Fibroblast of lung (primary cell): Measurements from ENCODE around the gene C9orf72. TPM values are rescaled to one million over a fixed set of nuclear protein-coding genes. Genes with fewer than 3 reads are reported as not detected.

Experiments
- DNase-seq, 2 donors: peaks; one replicate each; pipeline versions ENCODE4 v3.0.0 to v3.0.0-alpha.2; 2010; ENCODE audit warnings: low read depth in 2 of 2
- H2AFZ ChIP-seq: 2 replicates; pipeline ENCODE4 v1.5.1; 2012; ENCODE audit warnings: low read length, control low read depth, inconsistent platforms
- H3K27ac ChIP-seq: 2 replicates; pipeline ENCODE4 v1.5.1; 2011; ENCODE audit warnings: low read length, control low read depth; ENCODE audit not compliant: insufficient read depth
- H3K27me3 ChIP-seq: 2 replicates; pipeline ENCODE4 v1.5.1; 2011; ENCODE audit warnings: mild to moderate bottlenecking, low read length; ENCODE audit not compliant: control insufficient read depth, insufficient read depth
- H3K36me3 ChIP-seq: 2 replicates; pipeline ENCODE4 v1.5.1; 2011; ENCODE audit warnings: low read length; ENCODE audit not compliant: control insufficient read depth, insufficient read depth
- H3K4me1 ChIP-seq: 2 replicates; pipeline ENCODE4 v1.5.1; 2011; ENCODE audit warnings: low read length; ENCODE audit not compliant: control insufficient read depth, insufficient read depth; ENCODE audit errors: extremely low read depth
- H3K4me2 ChIP-seq: 2 replicates; pipeline ENCODE4 v1.5.1; 2011; ENCODE audit warnings: low read length, control low read depth; ENCODE audit not compliant: insufficient read depth; ENCODE audit errors: extremely low read depth
- H3K4me3 ChIP-seq, 4 experiments: fragments of 200-600 bp in 1 of 4; sonication (generic) in 1 of 4; replicated peaks in 1 of 4; 2 replicates each; pipeline ENCODE4 v1.5.1; 2011 to 2016; ENCODE audit warnings: low read length in 4 of 4, low read depth in 3 of 4, mild to moderate bottlenecking in 3 of 4, control low read depth in 2 of 4, inconsistent platforms in 1 of 4, mixed read lengths in 1 of 4; ENCODE audit not compliant: insufficient read depth in 1 of 4; ENCODE audit errors: control extremely low read depth in 1 of 4
- H3K79me2 ChIP-seq: 2 replicates; pipeline ENCODE4 v1.5.1; 2012; ENCODE audit warnings: mild to moderate bottlenecking, low read length, inconsistent platforms; ENCODE audit not compliant: control insufficient read depth, insufficient read depth
- H3K9ac ChIP-seq: 2 replicates; pipeline ENCODE4 v1.5.1; 2011; ENCODE audit warnings: mild to moderate bottlenecking, low read length, control low read depth; ENCODE audit not compliant: insufficient read depth
- H3K9me3 ChIP-seq: 2 replicates; pipeline ENCODE4 v1.5.1; 2012; ENCODE audit warnings: low read depth, low read length; ENCODE audit not compliant: control insufficient read depth, insufficient read depth
- H4K20me1 ChIP-seq: 2 replicates; pipeline ENCODE4 v1.5.1; 2011; ENCODE audit warnings: low read length; ENCODE audit not compliant: control insufficient read depth, insufficient read depth; ENCODE audit errors: extremely low read depth
- EZH2 ChIP-seq: IDR thresholded peaks from 2 replicates; pipeline ENCODE4 v1.5.1; 2012; ENCODE audit warnings: low read length, control low read depth, mild to moderate bottlenecking; ENCODE audit errors: missing control alignments
- polyA plus RNA-seq, 2 donors: library from polyadenylated mRNA; depleted of rRNA in 1 of 2; stranded (reverse) in 1 of 2; unstranded in 1 of 2; fragments of >200 nt; gene quantifications; 2 replicates each; pipeline ENCODE4 v1.2.1, GENCODE V29; 2011 to 2012; ENCODE audit warnings: missing spikeins in 1 of 2
- total RNA-seq: library from RNA; depleted of rRNA; stranded (reverse); fragments of >200 nt; gene quantifications from 2 replicates; pipeline ENCODE4 v1.2.1, GENCODE V29; 2014
- TF ChIP-seq, protein P1 (sequence below), 2 donors: IDR thresholded peaks in 1 of 2; conservative IDR thresholded peaks in 1 of 2; 1 replicate in 1 of 2; 2 replicates in 1 of 2; pipeline ENCODE4 v1.5.1; 2011 to 2012; ENCODE audit warnings: low read length in 2 of 2, control low read depth in 1 of 2, inconsistent platforms in 1 of 2, low read depth in 1 of 2, mild to moderate bottlenecking in 1 of 2

Gene C9orf72
- total and polyA plus RNA-seq, 2 donors (not counting 1 experiment from before 2014, with no cell fraction given), result 3.6 to 4.5 TPM

DNA sequence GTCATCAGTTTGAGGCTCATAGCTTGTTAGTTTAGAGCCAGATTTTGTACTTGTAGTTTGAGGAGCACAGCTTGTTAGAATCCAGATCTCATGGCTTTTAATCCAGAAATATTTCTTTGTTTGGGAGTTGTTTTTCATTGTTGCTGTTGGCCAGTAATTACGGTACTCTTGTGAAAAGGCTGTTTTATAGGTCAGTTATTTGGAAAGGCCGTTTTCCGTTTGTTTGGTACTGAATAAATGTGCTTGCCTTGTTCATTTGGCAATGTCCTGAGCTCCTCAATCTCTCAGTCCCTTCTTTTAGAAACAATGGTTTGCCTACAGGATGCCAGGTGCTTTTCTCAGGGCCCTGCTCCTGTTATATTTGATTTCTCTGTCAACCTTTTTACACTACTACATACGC lies 39.1 kb downstream of the C9orf72 start:
- Histone ChIP-seq H3K9ac (no peak overlapping the region), H2AFZ (no peak overlapping the region), H3K4me2 (no peak overlapping the region), H3K9me3 (no peaks in the 10 kb centered on the region), H3K27ac (no peak overlapping the region), H3K36me3 (no peaks in the 10 kb centered on the region), H3K4me1 (peaks cover 2% of the 10 kb centered on the region), H4K20me1 (no peaks in the 10 kb centered on the region), H3K27me3 (peaks cover 2% of the 10 kb centered on the region), H3K79me2 (no peaks in the 10 kb centered on the region), H3K4me3 (no peak overlapping the region)
- TF ChIP-seq EZH2, result no peak
- TF ChIP-seq, protein P1, sequence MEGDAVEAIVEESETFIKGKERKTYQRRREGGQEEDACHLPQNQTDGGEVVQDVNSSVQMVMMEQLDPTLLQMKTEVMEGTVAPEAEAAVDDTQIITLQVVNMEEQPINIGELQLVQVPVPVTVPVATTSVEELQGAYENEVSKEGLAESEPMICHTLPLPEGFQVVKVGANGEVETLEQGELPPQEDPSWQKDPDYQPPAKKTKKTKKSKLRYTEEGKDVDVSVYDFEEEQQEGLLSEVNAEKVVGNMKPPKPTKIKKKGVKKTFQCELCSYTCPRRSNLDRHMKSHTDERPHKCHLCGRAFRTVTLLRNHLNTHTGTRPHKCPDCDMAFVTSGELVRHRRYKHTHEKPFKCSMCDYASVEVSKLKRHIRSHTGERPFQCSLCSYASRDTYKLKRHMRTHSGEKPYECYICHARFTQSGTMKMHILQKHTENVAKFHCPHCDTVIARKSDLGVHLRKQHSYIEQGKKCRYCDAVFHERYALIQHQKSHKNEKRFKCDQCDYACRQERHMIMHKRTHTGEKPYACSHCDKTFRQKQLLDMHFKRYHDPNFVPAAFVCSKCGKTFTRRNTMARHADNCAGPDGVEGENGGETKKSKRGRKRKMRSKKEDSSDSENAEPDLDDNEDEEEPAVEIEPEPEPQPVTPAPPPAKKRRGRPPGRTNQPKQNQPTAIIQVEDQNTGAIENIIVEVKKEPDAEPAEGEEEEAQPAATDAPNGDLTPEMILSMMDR (conservative IDR thresholded peaks at IDR 0.05 in 1 of 2, IDR thresholded peaks at IDR 0.05 in 1 of 2; ENCODE audit: low read depth in 1 of 2, low read length in 2 of 2), result no peak
- DNase-seq, result no peak

DNA sequence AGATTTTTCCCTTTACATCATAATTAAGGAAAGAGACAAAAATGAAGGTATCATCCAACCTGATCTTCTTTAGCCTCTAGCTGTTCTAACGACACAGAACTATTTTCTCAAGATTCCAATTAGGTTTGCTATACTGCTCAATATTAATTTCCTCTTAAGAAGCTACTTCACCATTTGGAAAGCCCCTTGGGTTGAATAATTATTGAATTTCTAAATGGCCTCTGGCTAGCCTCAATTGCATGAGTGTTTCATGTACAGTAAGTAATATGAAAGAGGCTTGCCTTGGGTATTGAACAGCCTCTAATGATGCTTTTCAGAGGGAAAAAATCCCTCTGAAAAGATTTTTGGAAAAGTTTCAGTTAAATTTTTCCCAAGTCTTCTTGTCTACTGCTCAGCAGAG lies 40.0 kb downstream of the C9orf72 start:
- H3K9ac ChIP-seq, result no peak overlapping the region
- no peaks in the 10 kb centered on the region for H3K9me3 ChIP-seq
- no peak for DNase-seq
- no peaks in the 10 kb centered on the region for H4K20me1 ChIP-seq
- TF ChIP-seq EZH2, result no peak
- TF ChIP-seq, protein P1 (conservative IDR thresholded peaks at IDR 0.05 in 1 of 2, IDR thresholded peaks at IDR 0.05 in 1 of 2; ENCODE audit: low read depth in 1 of 2, low read length in 2 of 2), result no peak
- H2AFZ ChIP-seq, result no peak overlapping the region
- no peaks in the 10 kb centered on the region for H3K79me2 ChIP-seq
- H3K27me3 ChIP-seq, result peaks cover 2% of the 10 kb centered on the region
- no peak overlapping the region for H3K27ac ChIP-seq
- H3K4me3 ChIP-seq, result no peak overlapping the region
- no peak overlapping the region for H3K4me2 ChIP-seq
- no peaks in the 10 kb centered on the region for H3K36me3 ChIP-seq
- peaks cover 7% of the 10 kb centered on the region for H3K4me1 ChIP-seq

DNA sequence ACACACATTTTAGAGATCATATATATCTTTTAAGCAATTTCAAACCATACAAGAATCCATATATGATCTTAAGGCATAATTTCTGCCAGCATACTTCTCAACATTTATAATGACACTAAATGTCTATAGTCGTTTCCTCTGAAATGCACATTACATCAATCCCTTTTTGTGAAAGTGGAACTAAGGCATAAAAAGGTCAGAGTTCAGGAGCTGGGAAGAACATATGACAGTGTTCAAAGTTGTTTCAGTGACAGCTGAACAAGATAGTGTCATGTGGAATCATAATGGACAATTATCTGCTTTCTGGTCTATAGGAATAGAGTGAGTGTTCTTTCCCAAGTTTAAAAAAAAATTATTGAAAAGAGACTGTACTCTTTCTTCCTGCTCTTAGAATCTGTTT lies 41.2 kb downstream of the C9orf72 start:
- DNase-seq, result no peak
- Histone ChIP-seq H4K20me1 (no peaks in the 10 kb centered on the region), H2AFZ (no peak overlapping the region), H3K9ac (no peak overlapping the region), H3K27ac (no peak overlapping the region), H3K4me1 (peaks cover 7% of the 10 kb centered on the region), H3K36me3 (no peaks in the 10 kb centered on the region), H3K79me2 (no peaks in the 10 kb centered on the region), H3K4me2 (no peak overlapping the region), H3K9me3 (no peaks in the 10 kb centered on the region), H3K27me3 (peaks cover 11% of the 10 kb centered on the region), H3K4me3 (no peak overlapping the region)
- TF ChIP-seq, protein P1 (conservative IDR thresholded peaks at IDR 0.05 in 1 of 2, IDR thresholded peaks at IDR 0.05 in 1 of 2; ENCODE audit: low read depth in 1 of 2, low read length in 2 of 2), result no peak
- no peak for TF ChIP-seq EZH2
